Measurements from ENCODE around the gene IQCN. TPM values are rescaled to one million over a fixed set of nuclear protein-coding genes. Genes with fewer than 3 reads are reported as not detected.

IQCN gene
- total and polyA plus RNA-seq, 2 donors: 0.57 to 5.0 TPM

- H3K36me3 ChIP-seq (ENCODE audit: control insufficient read depth in 2 of 2, insufficient read depth in 2 of 2, low read length in 1 of 2): peaks cover 12 to 15% of the 10 kb centered on the region in 2 donors
- WGBS: 8% methylated on average over 27 of the region's 27 CpGs
- peak overlapping the region; percentile 62 to 65 for H3K4me3 ChIP-seq (ENCODE audit: low read length in 2 of 2)
- H3K9me3 ChIP-seq (ENCODE audit: control insufficient read depth in 2 of 2, insufficient read depth in 1 of 2, low read length in 1 of 2): peaks cover 0 to 7% of the 10 kb centered on the region in 2 donors
- peaks cover 9 to 44% of the 10 kb centered on the region in 2 donors for H3K4me1 ChIP-seq (ENCODE audit: control insufficient read depth in 2 of 2, insufficient read depth in 2 of 2, low read length in 2 of 2)
- no peak for DNase-seq (ENCODE audit: low read depth in 6 of 9, low spot score in 9 of 9)
- peak overlapping the region; percentile 97 to 99 for H3K27ac ChIP-seq (ENCODE audit: low read depth in 1 of 2, low read length in 1 of 2)
- no peaks in the 10 kb centered on the region for H3K27me3 ChIP-seq (ENCODE audit: control insufficient read depth in 2 of 2, insufficient read depth in 1 of 2, low read length in 1 of 2)
These were observed 8.0 kb upstream of the IQCN start for GRCh38 chr19:18282021-18282787.

- under 1% methylated on average over 138 of the region's 138 CpGs for WGBS
These were observed 7.1 kb upstream of the IQCN start, which contains the start of gene JUND for GRCh38 chr19:18281082-18282020. TSS of gene JUND (minus strand) at chr19:18281622. CDS start at chr19:18281484, 138 bp downstream.

GRCh38 chr19:18280247-18281081, 6.2 kb upstream of the IQCN start:
- under 1% methylated on average over 111 of the region's 111 CpGs for WGBS
- peaks cover 9 to 44% of the 10 kb centered on the region in 2 donors for H3K4me1 ChIP-seq (ENCODE audit: control insufficient read depth in 2 of 2, insufficient read depth in 2 of 2, low read length in 2 of 2)

More at GRCh38 chr19:18281082-18282020, 7.1 kb upstream of the IQCN start, which contains the start of gene JUND:
- no peaks in the 10 kb centered on the region for H3K27me3 ChIP-seq (ENCODE audit: control insufficient read depth in 2 of 2, insufficient read depth in 1 of 2, low read length in 1 of 2)
- H3K4me3 ChIP-seq (ENCODE audit: low read length in 2 of 2): peak within 1 kb of the TSS; percentile 65
- peaks cover 12 to 15% of the 10 kb centered on the region in 2 donors for H3K36me3 ChIP-seq (ENCODE audit: control insufficient read depth in 2 of 2, insufficient read depth in 2 of 2, low read length in 1 of 2)
- peak; percentile 83 to 99 (median 96) for DNase-seq (ENCODE audit: low read depth in 6 of 9, low spot score in 9 of 9)
- H3K9me3 ChIP-seq (ENCODE audit: control insufficient read depth in 2 of 2, insufficient read depth in 1 of 2, low read length in 1 of 2): peaks cover 0 to 3% of the 10 kb centered on the region in 2 donors
- peak within 1 kb of the TSS; percentile 97 to 100 for H3K27ac ChIP-seq (ENCODE audit: low read depth in 1 of 2, low read length in 1 of 2)
- H3K4me1 ChIP-seq (ENCODE audit: control insufficient read depth in 2 of 2, insufficient read depth in 2 of 2, low read length in 2 of 2): peaks cover 9 to 39% of the 10 kb centered on the region in 2 donors

GRCh38 chr19:18279516-18280246, 5.4 kb upstream of the IQCN start:
- peak; percentile 89 to 99 (median 95) for DNase-seq (ENCODE audit: low read depth in 6 of 9, low spot score in 9 of 9)
- under 1% methylated on average over 55 of the region's 55 CpGs for WGBS
- H3K27me3 ChIP-seq (ENCODE audit: control insufficient read depth in 2 of 2, insufficient read depth in 1 of 2, low read length in 1 of 2): no peaks in the 10 kb centered on the region
- peak overlapping the region; percentile 93 to 100 for H3K27ac ChIP-seq (ENCODE audit: low read depth in 1 of 2, low read length in 1 of 2)
- H3K36me3 ChIP-seq (ENCODE audit: control insufficient read depth in 2 of 2, insufficient read depth in 2 of 2, low read length in 1 of 2): peaks cover 20 to 29% of the 10 kb centered on the region in 2 donors
- H3K4me3 ChIP-seq (ENCODE audit: low read length in 2 of 2): peak overlapping the region; percentile 57 to 65
- peaks cover 0 to 3% of the 10 kb centered on the region in 2 donors for H3K9me3 ChIP-seq (ENCODE audit: control insufficient read depth in 2 of 2, insufficient read depth in 1 of 2, low read length in 1 of 2)
- H3K4me1 ChIP-seq (ENCODE audit: control insufficient read depth in 2 of 2, insufficient read depth in 2 of 2, low read length in 2 of 2): peaks cover 9 to 48% of the 10 kb centered on the region in 2 donors

More at GRCh38 chr19:18280247-18281081, 6.2 kb upstream of the IQCN start:
- Histone ChIP-seq H3K36me3 (ENCODE audit: control insufficient read depth in 2 of 2, insufficient read depth in 2 of 2, low read length in 1 of 2) (peaks cover 19 to 24% of the 10 kb centered on the region in 2 donors), H3K4me3 (ENCODE audit: low read length in 2 of 2) (peak overlapping the region; percentile 57 to 65), H3K27me3 (ENCODE audit: control insufficient read depth in 2 of 2, insufficient read depth in 1 of 2, low read length in 1 of 2) (no peaks in the 10 kb centered on the region), H3K9me3 (ENCODE audit: control insufficient read depth in 2 of 2, insufficient read depth in 1 of 2, low read length in 1 of 2) (peaks cover 0 to 3% of the 10 kb centered on the region in 2 donors), H3K27ac (ENCODE audit: low read depth in 1 of 2, low read length in 1 of 2) (peak overlapping the region; percentile 93 to 100)
- DNase-seq (ENCODE audit: low read depth in 6 of 9, low spot score in 9 of 9): peak in 8 of 9 donors; percentile 77 to 95 (median 88)

GRCh38 chr19:18279266-18279515, 4.9 kb upstream of the IQCN start:
- Histone ChIP-seq H3K9me3 (ENCODE audit: control insufficient read depth in 2 of 2, insufficient read depth in 1 of 2, low read length in 1 of 2) (peaks cover 0 to 3% of the 10 kb centered on the region in 2 donors), H3K4me1 (ENCODE audit: control insufficient read depth in 2 of 2, insufficient read depth in 2 of 2, low read length in 2 of 2) (peaks cover 9 to 48% of the 10 kb centered on the region in 2 donors)

GRCh38 chr19:18278521-18279265, 4.4 kb upstream of the IQCN start:
- WGBS: 83% methylated on average over 10 of the region's 10 CpGs
- DNase-seq (ENCODE audit: low read depth in 6 of 9, low spot score in 9 of 9): peak in 2 of 9 donors; percentile 5 to 37

More at GRCh38 chr19:18279266-18279515, 4.9 kb upstream of the IQCN start:
- DNase-seq (ENCODE audit: low read depth in 6 of 9, low spot score in 9 of 9): no peak
- Histone ChIP-seq H3K36me3 (ENCODE audit: control insufficient read depth in 2 of 2, insufficient read depth in 2 of 2, low read length in 1 of 2) (peaks cover 20 to 31% of the 10 kb centered on the region in 2 donors), H3K27me3 (ENCODE audit: control insufficient read depth in 2 of 2, insufficient read depth in 1 of 2, low read length in 1 of 2) (no peaks in the 10 kb centered on the region), H3K4me3 (ENCODE audit: low read length in 2 of 2) (peak overlapping the region; percentile 57 to 65), H3K27ac (ENCODE audit: low read depth in 1 of 2, low read length in 1 of 2) (peak overlapping the region; percentile 93 to 100)
- 14% methylated on average over 5 of the region's 5 CpGs for WGBS

GRCh38 chr19:18274781-18275356, 617 bp upstream of the IQCN start:
- WGBS: 93% methylated on average over 13 of the region's 13 CpGs
- peaks cover 3 to 33% of the 10 kb centered on the region in 2 donors for H3K4me1 ChIP-seq (ENCODE audit: control insufficient read depth in 2 of 2, insufficient read depth in 2 of 2, low read length in 2 of 2)

More at GRCh38 chr19:18278521-18279265, 4.4 kb upstream of the IQCN start:
- peak overlapping the region in 1 of 2 donors; percentile 100 for H3K27ac ChIP-seq (ENCODE audit: low read depth in 1 of 2, low read length in 1 of 2)
- H3K36me3 ChIP-seq (ENCODE audit: control insufficient read depth in 2 of 2, insufficient read depth in 2 of 2, low read length in 1 of 2): peaks cover 20 to 31% of the 10 kb centered on the region in 2 donors
- peaks cover 9 to 48% of the 10 kb centered on the region in 2 donors for H3K4me1 ChIP-seq (ENCODE audit: control insufficient read depth in 2 of 2, insufficient read depth in 2 of 2, low read length in 2 of 2)
- peak overlapping the region; percentile 57 to 65 for H3K4me3 ChIP-seq (ENCODE audit: low read length in 2 of 2)
- H3K27me3 ChIP-seq (ENCODE audit: control insufficient read depth in 2 of 2, insufficient read depth in 1 of 2, low read length in 1 of 2): no peaks in the 10 kb centered on the region
- peaks cover 0 to 7% of the 10 kb centered on the region in 2 donors for H3K9me3 ChIP-seq (ENCODE audit: control insufficient read depth in 2 of 2, insufficient read depth in 1 of 2, low read length in 1 of 2)

More at GRCh38 chr19:18274781-18275356, 617 bp upstream of the IQCN start:
- Histone ChIP-seq H3K36me3 (ENCODE audit: control insufficient read depth in 2 of 2, insufficient read depth in 2 of 2, low read length in 1 of 2) (peaks cover 20 to 34% of the 10 kb centered on the region in 2 donors), H3K27ac (ENCODE audit: low read depth in 1 of 2, low read length in 1 of 2) (peak overlapping the region in 1 of 2 donors; percentile 20), H3K9me3 (ENCODE audit: control insufficient read depth in 2 of 2, insufficient read depth in 1 of 2, low read length in 1 of 2) (peaks cover 0 to 9% of the 10 kb centered on the region in 2 donors), H3K27me3 (ENCODE audit: control insufficient read depth in 2 of 2, insufficient read depth in 1 of 2, low read length in 1 of 2) (no peaks in the 10 kb centered on the region), H3K4me3 (ENCODE audit: low read length in 2 of 2) (no peak overlapping the region)
- no peak for DNase-seq (ENCODE audit: low read depth in 6 of 9, low spot score in 9 of 9)

All from thymus (tissue), 11 donors.